GM21526 (cell line): ENCODE results near the gene RUNX2.

Source experiments
- ATAC-seq: cut with Tn5 transposase; IDR thresholded peaks from one replicate; pipeline ENCODE4 v1.9.1; 2021; ENCODE audit warnings: moderate library complexity; ENCODE audit not compliant: unreplicated experiment, low FRiP score

The RUNX2 gene

GRCh38 chr6:45398075-45398813 lies 70.1 kb downstream of the RUNX2 start:
- no peak for ATAC-seq

- ATAC-seq, result no peak
Measured at GRCh38 chr6:45400021-45400420, 71.9 kb downstream of the RUNX2 start.

- no peak for ATAC-seq
Measured at GRCh38 chr6:45411959-45412358, 83.8 kb downstream of the RUNX2 start.

- ATAC-seq, result no peak
Measured at GRCh38 chr6:45415315-45415714, 87.2 kb downstream of the RUNX2 start.

- ATAC-seq, result no peak
Measured at GRCh38 chr6:45415788-45416518, 87.8 kb downstream of the RUNX2 start.

GRCh38 chr6:45416700-45417099 lies 88.6 kb downstream of the RUNX2 start:
- ATAC-seq, result no peak

GRCh38 chr6:45417436-45417835 lies 89.3 kb downstream of the RUNX2 start:
- ATAC-seq, result no peak

GRCh38 chr6:45419571-45420082 lies 91.5 kb downstream of the RUNX2 start:
- ATAC-seq, result no peak

GRCh38 chr6:45420083-45420908 lies 92.2 kb downstream of the RUNX2 start:
- no peak for ATAC-seq

- no peak for ATAC-seq
Measured at GRCh38 chr6:45420909-45421708, 93.0 kb downstream of the RUNX2 start.

GRCh38 chr6:45421709-45422502 lies 93.8 kb downstream of the RUNX2 start:
- no peak for ATAC-seq

GRCh38 chr6:45422503-45423110 lies 94.5 kb downstream of the RUNX2 start:
- ATAC-seq, result no peak

GRCh38 chr6:45423111-45423823 lies 95.1 kb downstream of the RUNX2 start:
- no peak for ATAC-seq

- ATAC-seq, result no peak
Measured at GRCh38 chr6:45423824-45424450, 95.8 kb downstream of the RUNX2 start.

- ATAC-seq, result no peak
Measured at GRCh38 chr6:45424451-45424861, 96.3 kb downstream of the RUNX2 start.

GRCh38 chr6:45426251-45426650 lies 98.1 kb downstream of the RUNX2 start:
- ATAC-seq, result no peak

GRCh38 chr6:45427726-45428125 lies 99.6 kb downstream of the RUNX2 start:
- ATAC-seq, result no peak

GRCh38 chr6:45428727-45429126 lies 100.6 kb downstream of the RUNX2 start:
- no peak for ATAC-seq
